CD4-positive, alpha-beta T cell treated with Interleukin-17A for 1 hour (primary cell): ENCODE data around the gene ANKS3.

Source experiments
- DNase-seq: peaks from one replicate; pipeline ENCODE4 v3.0.0-alpha.2; 2020

The ANKS3 gene

DNA sequence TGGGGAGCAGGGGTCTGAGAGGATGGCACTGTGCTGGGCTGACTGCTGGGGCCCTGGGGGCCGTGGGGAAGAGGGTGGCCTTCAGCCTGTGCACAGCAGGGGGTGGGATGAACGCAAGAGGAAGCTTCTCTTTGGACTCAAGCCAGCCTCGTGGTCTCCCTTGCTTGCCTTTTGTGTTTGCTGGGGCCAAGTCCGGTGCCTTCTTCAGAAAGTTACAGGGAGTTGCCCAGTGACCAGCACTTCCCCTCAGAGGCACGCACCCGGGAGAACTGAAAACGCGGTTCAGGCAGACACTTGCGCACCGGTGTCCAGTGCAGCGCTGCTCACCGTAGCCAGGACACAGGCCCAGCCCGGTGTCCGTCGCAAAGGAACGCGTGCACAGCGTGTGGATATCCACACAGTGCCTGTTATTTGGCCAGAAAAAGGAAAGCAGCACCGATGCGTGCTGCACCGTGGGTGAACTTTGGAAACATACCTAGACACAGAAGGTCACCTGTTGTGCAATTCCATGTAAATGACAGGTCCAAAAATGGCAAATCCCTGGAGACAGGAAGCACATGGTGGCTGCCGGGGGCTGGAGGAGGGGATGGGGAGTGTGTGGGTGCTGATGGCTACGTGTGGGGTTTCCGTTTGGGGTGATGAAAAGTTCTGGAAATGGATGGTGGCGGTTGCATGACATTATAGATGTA, 70.2 kb downstream of the ANKS3 start:
- peak; percentile 19 for DNase-seq

DNA sequence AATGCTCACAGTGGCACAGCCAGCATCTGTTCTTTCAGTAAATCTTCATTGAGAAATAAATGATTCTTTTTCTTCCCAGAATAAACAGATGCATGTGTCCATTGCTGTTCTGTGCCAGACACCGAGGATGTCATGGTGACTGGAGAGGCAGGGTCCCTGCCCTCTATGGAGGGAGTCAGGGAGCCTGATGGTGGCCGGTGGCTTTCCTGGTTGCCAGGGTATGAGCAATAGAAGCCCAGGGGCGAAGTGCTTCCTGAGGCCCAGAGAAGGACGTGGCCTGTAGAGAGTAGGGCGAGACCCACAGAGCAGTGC, 70.7 kb downstream of the ANKS3 start:
- no peak for DNase-seq

DNA sequence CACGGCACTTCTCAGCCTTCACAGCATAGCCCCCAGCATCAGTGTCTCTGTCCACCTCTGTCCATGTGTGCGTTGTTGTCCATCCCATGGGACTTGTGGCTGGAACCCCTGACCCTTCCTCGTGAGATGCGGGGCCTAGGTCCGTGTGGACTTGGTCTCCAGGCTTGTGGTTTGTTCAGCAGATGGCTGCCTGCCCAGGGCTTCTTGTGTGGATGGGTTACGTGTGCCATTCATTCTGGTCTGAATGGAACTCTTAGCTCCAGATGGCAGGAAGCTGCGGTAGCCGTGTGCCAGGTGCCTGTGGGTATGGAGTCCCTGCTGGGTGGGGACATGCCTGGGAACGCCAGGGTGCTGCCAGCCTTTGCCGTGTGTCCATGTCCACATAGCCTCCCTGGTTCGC, 72.4 kb downstream of the ANKS3 start:
- no peak for DNase-seq

DNA sequence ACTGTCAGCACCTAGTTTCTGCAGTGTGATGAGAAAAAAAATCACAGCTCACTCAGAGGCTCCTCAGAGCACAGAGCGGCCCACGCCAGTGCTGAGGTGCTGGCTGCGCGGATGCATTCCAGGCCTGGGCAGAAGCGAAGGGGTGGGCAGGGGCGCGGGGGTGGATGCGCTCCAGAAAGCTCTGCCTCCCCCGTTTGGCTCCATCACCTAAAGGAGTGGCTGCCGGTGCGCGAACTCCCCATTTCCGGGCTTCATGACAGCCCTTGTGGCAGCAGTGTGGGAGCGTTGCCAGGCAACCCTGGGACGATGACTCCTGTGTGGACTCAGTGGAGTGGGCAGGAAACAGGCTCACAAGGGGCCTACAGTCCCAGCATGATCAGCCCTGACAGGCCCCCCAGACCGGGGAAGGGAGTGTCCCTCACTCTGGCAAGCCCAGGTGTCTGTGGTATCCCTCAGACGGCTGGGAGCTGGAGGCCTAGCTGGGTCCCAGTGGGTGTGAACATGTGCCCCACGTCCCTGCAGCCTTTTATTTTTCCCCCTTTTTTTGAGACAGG, 73.5 kb downstream of the ANKS3 start:
- DNase-seq = peak; percentile 82

DNA sequence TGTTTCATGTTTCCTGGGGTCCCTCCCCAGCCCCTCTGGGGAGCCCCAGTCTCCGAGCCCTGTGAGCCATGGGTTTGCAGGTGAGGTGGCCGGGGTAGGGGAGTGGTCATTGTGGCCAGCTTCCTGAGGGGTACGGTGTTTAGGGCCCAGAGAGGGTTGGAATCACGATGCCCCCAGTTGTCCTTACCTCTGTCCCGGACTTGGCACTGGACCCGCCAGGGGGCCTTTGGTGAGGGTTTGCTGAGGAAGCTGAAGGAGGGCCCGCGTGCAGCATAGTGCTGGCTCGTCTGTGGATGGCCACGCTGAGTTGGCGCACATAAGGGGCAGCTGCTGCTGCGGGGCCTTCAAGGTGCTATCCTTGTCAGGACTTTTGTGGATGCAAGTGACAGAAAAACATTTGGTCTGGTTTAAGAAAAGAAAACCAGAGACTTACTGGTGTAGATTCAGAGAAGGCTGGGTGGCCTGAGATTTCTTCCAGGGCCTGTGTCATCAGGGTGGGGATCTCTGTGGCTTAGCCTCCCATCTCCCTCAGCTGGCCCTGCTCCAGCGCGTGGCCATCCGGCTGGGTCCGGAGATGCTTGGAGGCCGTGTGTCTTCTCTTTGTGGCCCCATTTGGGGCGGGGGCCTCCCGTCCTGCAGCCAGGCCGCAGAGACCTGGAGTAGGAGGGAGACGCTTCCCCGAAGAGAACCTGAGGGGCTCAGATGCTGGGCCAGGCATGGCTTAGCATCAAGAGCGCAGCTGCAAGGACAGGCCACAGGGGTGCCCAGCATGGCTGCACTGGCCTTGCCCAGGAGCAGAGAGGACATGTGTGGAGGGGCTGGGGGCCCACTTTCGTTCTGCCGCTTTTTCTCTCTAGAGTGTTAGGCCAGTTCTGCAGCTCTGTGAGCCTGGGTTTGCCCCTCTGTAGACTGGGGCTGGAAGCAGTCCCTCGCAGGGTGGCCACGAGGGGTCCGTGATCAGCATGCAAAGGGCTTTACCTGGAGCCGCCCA, 74.4 kb downstream of the ANKS3 start:
- no peak for DNase-seq

DNA sequence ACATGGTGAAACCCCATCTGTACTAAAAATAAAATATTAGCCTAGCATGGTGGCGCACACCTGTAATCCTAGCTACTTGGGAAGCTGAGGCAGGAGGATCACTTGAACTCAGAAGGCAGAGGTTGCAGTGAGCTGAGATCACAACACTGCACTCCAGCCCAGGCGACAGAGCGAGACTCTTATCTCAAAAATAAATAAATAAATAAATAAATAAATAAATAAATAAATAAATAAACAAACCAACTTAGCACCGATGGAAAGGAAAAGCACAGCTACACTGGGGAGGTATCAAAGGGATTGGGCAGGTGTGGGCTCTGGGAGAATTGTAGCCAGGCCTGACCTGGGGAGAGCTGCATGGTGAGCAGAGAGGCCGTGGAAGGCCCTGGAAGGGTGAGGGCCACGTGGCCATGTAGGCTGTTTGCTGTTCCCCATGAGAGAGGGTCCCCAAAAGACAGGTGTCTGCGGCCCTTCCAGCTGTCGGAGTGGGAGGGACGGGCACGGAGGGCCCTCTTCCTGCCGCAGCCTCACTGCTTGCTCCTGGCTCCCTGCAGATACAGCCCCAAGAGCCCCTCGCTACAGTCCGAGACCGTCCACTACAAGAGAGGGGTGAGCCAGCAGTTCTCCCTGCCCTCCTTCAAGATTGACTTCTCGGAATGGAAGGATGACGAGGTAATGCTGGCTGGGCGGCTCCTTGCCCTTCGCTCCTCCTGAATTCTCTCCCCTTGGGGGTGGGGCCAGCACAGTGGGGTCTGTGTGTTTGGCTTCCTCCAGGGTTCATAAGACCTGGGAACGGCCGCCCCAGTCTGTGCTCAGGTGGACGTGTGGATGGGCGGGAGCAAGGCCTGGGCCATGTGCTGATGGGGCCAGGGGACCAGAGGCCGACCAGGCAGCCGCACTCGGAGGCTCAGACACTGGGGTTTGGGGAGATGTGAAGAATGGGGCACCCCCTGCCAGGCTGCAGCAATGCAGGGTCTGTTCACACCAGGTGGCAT, 77.1 kb downstream of the ANKS3 start:
- no peak for DNase-seq

DNA sequence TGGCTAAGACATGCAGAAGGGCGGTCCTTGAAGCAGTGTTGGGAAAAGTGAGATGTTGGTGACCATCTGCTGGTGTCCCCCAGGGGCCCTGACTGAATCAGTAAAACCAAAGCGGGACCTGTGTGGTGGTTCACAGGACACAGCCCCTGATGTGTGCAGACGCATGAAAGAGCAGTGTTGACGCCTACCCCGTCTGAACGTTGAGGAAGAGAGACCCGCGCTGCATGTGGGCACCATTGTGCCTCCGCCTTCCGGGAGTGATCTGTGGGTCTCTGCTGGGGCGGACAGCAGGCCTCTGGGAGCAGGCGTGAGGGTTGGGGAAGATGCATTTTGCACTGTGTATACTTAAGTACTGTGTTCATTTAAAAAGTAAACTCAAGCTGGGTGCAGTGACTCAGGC, 77.8 kb downstream of the ANKS3 start:
- no peak for DNase-seq

DNA sequence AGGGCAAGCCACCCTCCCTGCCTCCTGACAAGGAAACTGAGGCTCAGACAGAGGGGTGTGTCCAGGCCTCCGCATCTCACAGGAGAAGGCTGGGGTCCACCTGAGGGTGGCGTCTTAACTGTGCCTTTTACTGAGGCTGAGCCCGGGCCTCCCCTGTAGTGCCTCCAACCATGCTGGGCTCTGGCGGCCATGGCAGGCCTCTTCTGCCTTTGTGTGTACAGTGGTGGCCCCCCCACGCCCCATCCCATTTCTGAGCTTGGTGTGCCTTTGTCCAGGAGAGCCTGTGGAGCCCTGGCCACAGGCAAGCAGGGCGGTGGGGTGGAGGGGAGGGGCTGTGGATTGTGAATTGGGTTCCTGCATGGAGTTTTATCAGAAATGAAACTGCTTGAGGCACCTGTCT, 78.3 kb downstream of the ANKS3 start:
- no peak for DNase-seq

DNA sequence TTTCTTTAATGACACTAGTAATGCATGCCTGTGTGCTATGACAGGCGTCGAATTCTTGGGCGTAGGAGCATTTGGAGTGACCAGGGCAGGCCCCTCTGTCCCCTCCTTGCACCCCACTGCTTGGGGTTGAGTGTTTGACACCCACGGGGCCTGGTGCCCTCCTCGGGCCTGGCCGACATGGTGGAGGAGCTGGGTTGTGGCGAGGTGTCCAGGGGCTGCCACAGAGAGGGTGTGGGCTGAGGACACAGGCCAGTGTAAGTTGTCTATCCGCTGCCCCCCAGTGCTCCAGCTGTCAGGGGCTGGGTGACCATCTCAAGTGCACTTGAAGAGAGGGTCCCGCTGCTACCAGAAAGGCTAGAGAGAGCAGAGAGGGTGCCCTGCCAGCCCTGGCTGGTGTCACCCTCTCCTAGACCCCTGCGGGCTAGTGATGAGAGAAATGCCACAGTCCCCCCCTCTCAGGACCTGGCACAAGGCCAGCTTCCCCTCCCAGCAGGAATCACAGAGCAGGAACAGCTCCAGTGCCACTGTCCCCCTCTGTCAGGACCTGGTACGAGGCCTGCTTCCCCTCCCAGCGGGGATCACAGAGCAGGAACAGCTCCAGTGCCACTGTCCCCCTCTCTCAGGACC, 79.0 kb downstream of the ANKS3 start:
- DNase-seq = no peak

DNA sequence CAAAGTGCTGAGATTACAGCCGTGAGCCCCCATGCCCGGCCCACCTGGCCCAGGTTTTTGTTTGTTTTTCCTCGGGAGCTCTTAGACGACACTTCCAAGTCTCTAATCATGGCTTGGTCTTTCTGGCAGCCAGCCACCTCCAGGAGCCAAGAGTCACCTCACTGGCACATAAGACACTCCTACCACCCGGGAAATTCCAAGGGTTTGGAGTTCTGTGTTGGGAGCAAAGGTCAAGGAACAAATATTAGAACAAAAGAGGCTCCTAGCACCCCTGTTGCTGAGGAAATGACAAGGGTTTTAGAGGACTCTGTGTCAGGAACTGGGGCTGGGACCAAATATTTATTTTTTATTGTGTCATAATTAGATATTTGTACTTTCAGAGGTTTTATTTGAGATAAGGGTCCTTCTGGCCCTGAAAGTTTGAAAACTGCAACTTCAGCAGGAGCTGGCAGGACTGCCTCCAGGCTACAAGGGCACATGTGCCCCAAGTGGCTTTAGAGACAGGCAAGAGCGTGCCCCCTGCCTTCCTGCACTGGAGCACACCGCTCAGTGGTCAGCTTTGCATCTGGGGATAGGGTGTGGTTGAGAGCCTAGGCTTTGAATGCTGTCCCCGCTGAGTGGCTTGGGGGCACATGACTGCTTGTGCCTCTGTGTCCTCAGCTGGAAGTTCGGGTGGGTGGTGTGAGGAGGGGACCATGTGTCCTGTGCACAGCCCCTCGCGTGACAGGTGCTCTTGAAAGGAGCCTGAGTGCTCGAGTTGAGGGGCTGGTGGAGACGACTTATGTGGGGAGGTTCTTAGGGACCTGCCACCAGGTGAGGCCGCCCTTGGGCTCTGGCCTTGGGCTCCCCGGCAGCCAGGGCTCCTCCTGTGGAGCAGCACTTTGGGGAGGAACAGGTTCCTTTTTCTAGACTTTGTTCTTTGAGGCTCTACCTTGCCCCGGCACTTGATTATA, 79.8 kb downstream of the ANKS3 start:
- DNase-seq = no peak

DNA sequence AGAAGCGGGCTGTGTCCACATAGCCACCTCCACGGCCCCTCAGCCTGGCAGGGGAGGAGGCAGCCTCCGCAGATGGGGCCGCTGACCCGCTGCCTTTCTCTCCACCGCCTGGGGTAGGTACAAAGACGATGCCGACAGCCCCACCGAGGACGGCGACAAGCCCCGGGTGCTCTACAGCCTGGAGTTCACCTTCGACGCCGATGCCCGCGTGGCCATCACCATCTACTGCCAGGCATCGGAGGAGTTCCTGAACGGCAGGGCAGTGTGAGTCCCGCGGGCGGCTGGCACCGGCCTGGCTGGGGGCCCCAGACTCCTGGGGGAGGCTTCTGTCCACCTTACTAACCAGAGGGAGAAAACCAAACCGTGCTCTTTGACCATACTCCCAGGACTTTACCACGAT, 81.5 kb downstream of the ANKS3 start:
- DNase-seq = no peak

DNA sequence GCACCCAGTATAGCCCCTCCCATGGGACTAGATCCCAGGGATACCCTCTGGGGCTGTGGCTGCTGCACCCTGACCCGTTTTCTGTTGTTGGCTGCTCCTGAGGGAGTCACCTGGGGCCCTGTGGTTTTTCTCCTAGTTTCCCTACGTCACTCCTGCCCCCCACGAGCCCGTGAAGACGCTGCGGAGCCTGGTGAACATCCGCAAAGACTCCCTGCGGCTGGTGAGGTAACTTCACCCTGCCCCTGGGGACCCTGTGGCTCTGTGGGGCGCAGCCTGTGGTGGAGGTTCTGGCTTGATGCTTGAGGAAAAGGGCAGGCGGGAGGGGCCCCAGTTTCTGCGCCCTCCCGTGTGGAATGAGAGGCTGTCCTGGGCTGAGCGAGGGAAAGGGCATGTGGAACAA, 82.2 kb downstream of the ANKS3 start:
- DNase-seq = no peak

DNA sequence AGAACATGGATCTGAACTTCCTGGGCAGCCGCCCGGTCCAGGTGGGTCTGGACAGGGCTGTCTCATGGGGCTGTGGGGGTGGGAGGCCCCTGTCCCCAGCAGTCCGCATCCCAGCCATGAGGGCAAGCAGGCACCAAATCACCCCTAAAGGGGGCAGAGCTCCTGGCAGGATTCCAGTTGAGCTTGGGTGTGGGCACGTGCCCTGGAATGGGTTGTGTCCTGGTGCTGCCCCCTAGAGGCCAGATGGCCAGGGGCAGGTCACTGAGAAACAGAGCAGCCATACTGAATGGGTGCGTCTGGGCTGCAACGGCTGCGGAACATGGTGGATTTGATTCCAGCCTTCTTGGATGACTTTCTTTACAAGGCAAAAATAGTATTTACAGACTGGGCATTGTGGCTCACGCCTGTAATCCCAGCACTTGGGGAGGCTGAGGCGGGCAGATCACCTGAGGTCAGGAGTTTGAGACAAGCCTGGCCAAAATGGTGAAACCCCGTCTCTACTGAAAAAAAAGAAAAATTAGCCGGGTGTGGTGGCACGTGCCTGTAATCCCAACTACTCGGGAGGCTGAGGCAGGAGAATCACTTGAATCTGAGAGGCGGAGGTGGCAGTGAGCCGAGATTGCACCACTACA, 83.5 kb downstream of the ANKS3 start:
- DNase-seq = peak; percentile 82

DNA sequence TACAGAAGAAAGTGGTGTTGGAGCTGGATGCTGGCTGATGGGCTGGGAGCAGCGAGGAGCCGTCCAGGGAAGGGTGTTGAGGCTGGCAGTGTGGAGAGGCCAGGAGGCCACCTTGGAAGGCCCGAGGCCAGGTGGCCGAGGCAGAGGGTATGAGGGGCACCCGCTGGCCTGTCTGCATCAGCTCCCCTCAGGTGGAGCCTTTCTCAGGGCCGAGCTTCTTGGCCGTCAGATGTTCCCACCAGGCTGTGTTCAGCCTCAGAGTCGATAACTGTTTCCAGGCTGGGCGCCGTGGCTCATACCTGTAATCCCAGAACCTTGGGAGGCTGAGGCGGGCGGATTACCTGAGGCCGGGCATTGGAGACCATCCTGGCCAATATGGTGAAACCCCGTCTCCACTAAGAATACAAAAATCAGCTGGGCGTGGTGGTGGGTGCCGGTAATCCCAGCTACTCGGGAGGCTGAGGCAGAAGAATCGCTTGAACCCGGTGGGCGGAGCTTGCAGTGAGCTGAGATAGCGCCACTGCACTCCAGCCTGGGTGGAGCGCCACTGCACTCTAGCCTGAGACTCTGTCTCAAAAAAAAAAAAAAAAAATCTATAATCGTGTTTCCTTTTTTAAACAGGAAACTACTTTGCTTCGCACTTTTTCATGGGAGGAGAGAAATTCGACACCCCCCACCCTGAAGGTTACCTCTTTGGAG, 84.2 kb downstream of the ANKS3 start:
- DNase-seq = no peak

DNA sequence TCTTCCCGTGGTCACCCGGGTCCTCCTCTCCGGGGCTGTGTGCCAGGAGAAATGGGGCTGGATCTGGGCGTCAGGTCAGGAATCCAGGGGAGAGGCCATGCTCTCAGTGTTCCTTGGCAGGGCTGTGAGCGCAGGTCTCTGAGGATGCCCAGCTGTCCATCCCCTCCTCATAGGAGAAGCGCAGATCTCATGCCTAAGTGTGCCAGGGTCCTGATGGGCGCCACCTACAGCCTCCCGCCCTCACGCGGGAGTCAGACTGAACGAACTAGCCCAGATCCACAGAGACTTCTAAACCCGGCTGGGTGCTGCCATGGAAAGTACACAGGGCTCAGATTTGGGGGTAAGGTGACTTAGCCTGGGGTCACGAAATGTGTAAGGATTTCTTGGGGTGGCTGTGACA, 85.2 kb downstream of the ANKS3 start:
- no peak for DNase-seq

DNA sequence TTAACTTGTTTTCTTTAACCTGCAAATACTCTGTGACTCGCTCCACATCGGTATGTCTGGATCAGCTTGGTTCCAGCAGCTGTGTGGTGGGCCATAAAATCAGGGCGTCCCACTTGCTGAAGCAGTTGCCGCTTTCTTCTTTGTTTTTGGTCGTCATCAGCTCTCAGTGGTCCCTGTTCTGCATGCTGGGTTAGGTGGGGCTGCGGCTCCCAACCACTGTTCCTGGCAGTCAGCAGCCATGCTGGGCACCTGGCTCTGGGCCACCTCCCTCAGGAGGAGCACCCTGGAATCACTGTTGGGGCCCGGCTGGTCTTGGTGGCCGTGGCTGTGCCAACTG, 86.5 kb downstream of the ANKS3 start:
- DNase-seq = no peak

DNA sequence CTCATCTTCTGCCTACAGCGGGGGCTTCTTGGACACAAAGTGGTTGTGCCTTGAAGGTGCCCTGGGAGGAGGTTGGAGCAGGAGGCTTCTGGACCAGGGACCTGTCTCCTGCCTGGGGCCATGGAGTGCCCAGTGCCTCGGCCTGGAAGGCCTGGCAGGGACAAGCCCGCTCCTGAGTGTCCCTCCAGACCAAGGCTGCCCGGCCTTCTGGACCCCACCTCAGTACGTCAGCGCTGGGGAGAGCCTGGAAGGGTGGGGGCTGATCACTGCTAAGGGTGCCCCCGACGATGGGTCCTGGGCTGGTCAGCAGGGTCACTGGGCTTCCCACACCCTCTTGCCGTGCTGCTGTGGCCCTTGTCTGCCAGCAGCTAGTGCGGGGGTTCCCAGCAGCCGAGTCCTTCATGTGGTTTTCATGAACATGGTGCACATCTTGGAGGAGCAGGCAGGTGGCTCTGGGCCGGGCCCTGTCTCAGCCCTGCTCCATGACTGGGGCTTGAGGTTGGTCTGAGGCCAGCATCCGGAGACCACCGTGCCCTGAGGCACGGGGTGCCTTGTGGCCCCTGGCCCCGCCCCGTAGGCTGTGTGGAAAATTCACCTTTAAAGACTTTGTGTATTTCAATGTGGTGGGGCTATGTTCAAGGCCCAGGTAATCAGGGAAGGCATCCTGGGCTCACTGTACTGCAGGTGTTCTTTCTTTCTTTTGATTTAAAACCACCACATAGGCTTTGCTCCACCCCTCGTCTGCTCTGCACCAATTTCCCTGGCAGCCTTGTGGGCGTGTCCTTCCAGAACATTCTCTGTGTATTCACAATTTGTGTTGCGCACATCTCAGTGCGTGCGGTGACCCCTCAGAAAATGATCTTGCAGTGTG, 87.1 kb downstream of the ANKS3 start:
- DNase-seq = no peak
